Stimulated activated CD4-positive, alpha-beta T cell treated with anti-CD3 and anti-CD28 coated beads, Interleukin-4, amount 100 ng/mL, for 1 hour (primary cell): ENCODE measurements around the gene ECSCR.
"Not testable (repeated sequence)": the region's sequence is repeated elsewhere in the genome, so short reads cannot be mapped to it uniquely, and the experiment has no call there.

Experiments
- DNase-seq: peaks from one replicate; pipeline ENCODE4 v3.0.0-alpha.2; 2020

The ECSCR gene

DNA sequence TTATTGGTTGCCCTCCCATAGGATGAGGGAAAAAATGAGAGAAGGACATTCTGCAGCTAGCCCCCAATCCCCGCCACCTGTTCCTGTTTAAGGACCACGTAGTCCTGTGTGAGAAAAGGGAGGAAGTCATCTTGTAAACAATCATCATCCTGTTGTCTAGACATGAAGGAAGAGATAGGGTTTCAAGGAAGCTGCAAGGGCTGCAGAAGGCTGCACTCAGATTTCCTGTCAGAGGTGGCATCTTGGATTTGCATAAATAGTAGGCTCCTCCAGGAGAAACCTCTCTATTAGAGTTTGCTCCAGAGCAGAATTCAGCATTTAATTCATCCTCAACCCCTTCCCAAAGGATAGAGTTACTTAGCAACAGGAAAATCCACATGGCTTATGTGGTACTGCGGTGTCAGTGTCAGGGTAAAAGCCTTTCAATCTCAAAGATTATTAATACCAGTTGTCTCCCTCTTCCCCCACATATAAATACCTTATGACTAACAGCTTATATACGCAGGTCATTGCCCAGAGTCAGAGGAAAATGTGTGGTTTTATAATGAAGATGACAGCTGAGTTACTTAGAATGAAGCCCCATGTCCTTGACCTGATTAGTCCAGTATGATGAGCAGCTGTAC lies 18.6 kb downstream of the ECSCR start:
- no peak for DNase-seq

DNA sequence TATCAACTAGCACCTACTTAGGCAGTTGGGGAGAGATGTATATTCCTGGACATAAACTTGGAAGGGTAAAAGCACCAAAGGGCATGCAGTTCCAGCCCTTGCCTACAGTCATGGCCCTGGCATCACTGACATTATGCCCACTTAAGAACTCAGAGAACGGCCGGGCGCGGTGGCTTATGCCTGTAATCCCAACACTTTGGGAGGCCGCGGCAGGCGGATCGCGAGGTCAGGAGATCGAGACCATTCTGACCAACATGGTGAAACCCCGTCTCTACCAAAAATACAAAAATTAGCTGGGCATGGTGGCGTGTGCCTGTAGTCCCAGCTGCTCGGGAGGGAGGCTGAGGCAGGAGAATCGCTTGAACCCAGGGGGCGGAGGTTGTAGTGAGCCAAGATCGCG lies 22.1 kb downstream of the ECSCR start:
- not testable (repeated sequence) for DNase-seq

DNA sequence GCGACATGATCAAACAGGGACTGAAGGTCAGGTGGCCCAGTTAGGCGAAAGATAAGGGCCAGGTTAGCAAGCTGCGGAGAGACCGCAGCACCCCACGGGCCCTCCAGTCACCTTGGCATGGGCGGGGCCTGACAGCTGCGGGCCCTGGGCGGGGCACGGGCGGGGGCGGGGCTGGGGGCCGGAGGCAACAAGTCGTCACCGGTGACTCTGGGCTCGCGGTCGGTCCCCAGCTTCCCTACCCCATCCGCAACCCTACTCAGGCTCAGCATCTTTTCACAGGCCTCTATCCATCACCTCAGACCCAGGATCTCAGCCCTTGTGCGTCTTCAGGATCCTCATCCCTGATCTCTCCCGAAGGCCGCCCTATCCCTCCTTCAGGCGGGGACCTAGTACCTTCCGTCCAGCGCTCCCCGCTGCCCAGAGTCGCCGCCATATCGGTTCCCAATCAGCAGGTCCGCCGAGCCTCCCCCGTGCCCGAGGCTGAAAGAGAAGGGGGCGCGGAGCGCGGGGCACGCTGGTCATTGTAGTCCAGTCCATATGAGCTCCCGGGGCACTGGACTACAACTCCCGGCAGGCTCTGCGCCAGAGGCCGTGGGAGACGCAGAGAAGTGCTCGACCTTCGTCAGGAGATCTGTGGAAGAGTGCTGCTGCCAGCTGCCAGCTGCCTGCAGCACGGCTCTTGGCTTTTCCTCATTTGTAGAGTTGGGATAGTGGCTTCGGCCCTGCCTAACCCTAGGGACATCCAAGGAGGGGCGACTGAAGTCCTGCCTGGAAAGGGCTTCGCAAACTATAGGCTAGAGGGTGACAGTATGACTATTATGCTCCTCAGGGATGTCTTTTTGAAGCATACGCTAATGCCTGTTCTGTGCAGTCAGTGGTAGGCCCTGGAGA lies 23.3 kb downstream of the ECSCR start, which contains the start of gene DNAJC18:
DNAJC18 (minus strand) TSS at position 513 of the 891 bp plus-strand sequence; CDS start at position 433, 80 bp downstream.
- peak; percentile 94 for DNase-seq

DNA sequence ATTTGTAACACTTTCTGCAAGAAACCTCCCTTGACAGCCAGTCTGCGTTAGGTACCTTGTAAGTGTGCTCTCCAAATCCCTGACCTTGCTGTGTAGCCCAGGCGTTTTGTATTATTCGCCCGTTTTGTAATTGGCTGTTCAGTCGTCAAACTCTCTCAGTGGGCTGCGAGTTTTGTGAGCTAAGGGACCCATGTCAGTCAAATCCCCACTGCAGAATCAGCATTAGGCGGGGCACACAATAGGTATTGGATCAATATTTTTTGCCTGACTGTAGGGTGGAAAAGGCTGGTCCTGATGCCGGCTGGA lies 23.9 kb downstream of the ECSCR start:
- no peak for DNase-seq

DNA sequence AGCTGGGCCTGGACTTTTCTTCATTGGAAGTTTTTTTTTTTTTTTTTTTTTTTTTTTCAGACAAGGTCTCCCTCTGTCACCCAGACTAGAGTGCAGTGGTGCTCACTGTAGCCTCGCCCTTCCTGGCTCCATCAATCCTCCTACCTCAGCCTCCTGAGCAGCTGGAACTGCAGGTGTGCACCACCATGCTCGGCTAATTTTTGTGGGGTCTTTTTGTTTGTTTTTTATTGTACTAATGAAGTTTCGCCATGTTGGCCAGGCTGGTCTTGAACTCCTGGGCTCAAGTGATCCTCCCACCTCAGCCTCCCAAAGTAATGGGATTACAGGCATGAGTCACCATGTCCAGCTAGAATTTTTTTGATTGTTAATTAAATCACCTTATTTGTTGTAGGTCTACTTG lies 26.9 kb downstream of the ECSCR start:
- DNase-seq, result no peak

DNA sequence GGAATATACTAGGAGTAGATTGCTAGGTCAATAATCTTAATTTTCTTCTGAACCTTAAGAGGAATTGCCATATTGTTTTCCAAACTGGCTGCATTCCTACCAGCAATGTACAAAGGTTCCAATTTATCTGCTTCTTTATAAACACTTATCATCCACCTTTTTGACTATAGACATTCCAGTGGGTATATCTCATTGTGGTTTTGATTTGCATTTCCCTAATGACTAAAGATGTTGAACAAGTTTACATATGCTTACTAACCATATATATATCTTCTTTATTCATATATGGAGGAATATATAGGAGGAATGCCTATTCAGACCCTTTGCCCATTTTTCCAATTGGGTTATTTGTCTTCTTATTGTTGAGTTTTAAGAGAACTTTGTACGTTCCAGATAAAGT lies 30.8 kb downstream of the ECSCR start:
- DNase-seq, result no peak

DNA sequence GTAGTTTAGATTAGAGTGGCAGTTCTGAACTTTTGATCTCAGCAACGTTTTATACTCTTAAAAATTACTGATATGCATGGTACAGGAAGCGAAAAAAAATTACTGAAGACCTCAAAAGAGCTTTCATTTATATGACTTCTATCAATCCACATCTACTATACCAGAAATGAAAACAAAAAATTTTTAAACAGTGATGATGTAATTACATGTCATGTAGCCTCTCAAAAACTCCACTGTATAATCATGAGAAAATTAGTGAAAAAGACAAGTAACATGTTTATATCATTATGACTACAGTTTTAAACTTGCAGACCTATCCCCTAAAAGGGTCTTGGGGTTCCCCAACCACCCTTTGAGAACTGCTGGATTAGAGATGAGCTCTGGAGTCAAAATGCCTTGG lies 32.5 kb downstream of the ECSCR start:
- DNase-seq, result no peak

DNA sequence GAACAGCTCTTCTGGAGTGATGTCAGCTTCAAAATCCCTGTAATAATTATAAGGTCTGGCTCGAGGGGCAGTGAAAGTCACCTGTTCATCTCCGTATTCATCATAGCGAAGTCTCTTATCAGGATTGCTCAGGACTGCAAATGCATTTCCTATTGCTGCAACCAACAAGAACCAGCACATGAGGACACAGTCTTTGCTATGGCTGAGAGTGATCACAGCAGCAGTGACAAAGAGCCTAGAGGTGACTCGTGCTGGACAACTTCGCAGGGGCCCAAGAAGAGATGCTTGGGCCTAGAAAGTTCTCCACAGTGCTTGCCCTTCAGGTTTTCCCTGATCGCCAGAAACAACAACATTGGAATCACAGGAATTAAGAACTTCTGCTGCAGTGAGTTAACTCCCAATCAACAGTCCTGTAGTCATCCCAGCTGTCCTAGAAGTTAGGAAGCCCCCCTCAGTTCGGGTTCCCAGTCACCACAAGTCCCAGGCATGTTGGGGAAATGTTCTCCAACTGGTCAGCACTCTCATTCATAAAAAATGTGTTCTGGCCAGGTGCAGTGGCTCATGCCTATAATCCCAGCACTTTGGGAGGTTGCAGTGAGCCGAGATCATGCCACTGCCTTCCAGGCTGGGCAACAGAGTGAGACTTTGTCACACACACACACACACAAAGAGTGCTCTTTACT lies 36.2 kb downstream of the ECSCR start:
- DNase-seq, result no peak

DNA sequence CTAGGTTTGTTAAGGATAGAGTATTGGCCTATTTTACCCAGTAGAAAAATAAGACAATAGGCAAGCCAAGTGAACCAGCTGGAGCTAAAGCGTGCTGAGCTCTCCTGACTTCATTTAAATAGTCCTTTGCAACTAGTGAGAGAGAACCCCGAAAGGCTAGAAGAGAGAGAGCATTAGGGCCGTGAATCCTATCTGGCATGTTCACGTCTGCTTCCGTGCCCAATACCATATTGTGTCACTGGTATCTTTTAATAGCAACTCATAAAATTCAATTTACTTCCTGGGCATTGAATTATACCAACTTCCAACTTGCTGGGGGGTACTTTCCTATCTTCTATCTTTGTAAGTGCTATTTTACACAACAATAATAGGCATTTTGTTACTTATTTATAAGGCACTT lies 37.0 kb downstream of the ECSCR start:
- DNase-seq, result no peak

DNA sequence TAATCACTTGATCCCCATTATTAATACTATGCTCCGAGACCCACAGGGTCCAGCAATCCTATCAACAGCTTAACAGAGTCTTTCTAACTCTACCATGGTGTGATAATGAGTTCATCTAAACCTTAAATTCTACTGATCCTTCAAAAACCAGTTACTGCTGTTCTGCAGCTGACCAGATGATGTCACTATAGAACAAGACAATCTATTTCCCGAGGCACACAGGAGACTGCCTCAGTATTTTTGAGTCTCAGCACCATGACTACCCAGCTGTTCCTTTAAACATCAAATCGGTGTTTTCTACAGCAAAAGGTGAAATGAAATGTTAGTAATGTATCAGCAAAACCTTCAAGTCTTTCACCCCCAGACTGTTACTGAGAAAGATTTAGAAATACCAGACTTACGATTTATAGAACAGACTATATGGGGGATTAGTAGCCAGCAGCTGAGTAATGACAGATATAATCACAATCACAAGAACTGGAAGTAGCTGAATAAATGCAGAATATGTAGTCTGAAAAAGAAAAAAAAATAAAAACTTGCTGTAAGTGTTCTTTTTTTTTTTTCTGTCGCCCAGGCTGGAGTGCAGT lies 40.1 kb downstream of the ECSCR start:
- DNase-seq, result no peak

DNA sequence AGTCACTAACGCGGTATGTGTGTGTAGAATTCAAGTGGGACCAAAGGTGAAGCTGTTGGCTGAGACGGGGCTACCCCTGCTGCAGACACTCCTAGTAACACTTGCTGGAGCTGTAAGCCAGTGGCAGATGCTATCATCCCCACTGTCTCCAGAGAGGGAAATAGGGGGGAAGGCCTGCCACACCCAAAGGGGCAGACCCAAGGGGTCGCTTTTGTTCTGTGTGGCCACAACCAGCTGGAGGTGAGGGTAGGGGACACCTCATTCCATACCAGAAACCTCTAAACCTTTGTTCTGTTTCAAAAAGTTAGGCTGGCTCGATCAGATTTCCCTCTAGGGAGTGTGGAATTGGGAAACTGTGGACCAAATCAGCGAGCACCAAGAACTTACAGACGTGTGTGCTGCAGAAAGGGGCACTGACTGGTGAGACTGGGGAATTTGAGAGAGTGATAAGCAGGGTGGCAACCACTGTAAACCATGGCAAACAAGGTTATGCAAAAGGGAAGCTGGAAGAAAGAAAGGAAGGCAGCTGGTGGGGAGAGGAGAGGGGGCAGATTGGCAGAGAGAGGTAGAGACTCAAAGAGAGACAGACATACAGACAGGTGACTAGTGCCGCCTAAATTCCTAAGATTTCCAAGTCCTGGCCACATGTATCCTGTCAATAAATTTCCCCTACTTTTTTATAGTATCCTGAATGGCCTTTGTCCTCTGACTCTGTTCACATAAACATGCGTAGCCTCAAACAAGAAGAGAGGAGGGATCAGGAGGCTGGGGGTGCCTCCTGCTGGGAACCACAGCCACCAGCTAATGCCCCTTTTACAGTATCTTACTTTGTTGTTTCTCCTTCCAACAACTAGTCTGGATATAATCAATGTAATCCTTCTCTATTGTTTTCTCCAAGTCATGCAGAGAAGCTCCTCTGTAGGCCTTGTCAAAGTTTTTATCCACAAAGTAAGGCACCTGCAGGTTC lies 43.0 kb downstream of the ECSCR start:
- no peak for DNase-seq

DNA sequence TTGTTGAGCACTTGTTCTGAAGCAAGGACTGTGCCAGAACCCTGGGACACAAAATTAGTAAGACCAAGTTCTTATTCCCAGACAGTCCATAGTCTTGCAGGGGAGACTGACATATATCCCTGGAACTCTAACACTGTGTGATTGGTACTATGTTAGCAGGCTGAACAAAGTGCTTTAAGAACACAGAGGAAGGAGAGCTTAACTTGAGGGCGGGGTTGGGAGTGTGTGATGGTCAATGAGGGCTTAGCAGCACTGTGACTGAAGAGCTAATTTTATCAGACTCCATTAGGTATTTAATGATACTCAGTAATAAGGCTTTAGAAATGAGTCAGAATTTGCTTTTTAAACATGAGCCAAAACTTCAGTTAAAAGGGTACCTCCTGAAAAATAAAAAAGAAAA lies 43.8 kb downstream of the ECSCR start:
- DNase-seq, result no peak

DNA sequence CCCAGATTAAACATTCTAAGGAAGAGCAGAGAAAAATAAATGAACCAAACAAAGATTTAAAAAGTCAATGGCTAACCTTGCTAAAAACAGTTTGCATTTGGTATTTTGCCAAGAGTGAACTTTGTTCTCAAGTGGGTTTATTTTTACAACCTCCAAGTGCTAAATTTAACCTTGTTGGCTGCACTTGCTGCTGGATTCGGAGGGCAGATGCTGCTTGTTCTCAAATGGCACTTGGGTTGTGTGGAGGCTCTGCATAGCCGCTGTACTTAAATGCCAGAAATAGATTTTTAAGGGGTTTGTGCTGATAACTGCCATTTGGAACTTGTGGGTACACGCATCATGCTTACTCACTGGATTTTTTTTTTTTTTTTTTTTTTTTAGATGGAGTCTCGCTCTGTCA lies 45.3 kb downstream of the ECSCR start:
- DNase-seq, result no peak

DNA sequence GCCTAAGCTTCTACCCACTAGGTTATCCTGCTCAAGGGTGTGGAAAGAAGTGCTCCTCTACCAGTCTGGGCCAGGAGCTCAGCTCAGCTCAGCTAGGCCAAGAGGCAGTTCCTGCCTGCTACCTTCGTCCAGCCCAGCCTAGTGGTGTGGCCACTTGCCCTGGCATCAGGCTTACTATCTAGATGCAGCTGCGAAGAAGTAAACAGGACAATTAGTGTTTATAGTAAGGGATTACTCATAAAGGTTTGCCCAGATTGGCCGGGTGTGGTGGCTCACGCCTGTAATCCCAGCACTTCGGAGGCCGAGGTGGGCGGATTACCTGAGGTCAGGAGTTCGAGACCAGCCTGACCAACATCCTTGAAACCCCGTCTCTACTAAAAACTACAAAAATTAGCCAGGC lies 45.9 kb downstream of the ECSCR start:
- DNase-seq, result no peak

DNA sequence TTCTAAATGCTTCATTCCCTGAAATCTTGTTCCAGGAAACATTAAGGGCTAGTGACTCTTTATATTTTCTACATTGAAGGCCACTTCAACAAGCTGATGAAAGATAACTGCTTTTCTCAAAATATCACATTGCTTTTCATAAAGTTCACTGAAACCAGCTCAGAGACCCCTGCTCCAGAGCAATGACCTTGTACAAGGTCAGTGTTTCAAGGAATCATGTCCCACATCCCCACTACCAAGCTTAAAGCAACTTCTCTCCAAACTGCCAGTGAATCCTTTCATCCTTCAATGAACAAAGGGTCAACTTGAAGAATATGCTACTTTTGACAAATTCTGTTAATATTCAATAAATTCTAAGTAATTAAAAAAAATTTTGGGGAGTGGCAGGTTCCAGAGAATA lies 46.7 kb downstream of the ECSCR start:
- DNase-seq, result no peak

DNA sequence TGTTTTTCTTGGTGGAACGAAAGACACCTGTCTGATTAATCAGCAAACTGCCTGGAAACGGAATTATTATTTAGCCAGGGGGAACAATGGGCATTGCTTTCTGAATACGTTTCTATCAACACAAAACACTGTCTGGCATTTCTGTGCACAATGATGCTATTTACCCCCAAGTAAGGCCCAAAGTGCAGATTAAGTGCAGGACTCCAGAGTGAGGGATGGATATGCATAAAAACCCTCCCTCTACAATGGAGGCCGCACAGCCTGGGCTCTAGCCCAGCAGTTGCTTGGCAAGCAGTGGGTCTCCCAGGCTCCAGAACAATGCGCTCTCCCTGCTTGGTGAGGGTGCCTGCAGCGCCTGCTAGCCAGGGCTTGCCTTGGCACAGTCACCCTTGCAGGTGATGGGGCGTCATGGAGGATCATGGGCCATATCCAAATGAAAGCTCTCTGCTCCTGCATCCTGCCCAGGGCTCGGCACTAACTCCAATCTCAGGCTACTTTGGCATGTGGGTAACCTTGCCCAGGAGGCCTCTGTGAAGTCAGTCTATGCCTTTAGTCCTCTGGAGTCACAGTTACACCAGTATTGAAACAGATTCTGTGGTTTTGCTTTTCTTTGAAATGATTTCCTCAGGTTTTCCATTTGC lies 47.2 kb downstream of the ECSCR start:
- no peak for DNase-seq

DNA sequence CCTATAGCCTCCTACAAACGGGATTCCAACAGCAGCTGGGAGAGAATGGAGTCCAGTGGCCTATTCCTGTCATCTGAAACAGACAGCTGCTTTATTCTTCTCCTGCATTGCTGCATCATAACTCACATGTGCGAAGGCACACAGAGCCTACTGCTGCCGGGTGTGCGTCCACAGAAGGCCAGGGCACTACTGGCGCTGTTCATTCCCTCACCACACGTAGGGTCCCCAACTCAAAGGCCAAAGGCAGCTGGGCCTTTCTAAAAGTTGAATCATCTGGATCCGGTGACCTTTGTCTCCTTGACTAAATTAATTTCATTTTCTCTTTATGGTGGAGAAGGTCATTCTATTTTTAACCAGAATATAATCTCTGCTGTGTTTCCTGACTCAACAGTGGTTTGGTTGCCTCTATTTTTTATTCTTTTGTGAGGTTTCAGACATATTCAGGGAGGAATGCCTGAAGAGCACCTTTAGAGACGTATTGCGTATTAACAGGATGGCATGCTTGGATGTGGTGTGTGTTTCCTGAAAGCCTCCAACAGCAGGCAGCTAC lies 47.9 kb downstream of the ECSCR start:
- no peak for DNase-seq

DNA sequence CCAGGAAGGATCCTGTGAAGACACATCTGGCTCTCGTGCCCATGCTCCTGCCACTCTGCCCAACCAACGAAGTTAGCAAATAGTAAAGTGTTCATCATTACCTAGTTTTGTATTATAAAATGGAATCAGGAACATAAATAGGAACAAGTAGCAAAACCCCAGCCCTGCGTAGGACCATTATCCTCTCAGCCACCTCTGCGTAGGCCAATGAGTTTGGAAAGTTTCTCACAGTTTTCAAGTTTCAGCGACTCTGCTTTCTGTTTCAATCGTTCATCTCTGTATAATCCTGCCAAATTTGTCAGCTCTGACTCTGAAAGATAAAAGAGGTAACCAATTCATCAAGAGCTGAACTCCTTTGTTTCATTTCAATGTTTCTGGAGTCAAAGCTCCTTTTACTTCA lies 48.6 kb downstream of the ECSCR start:
- no peak for DNase-seq

DNA sequence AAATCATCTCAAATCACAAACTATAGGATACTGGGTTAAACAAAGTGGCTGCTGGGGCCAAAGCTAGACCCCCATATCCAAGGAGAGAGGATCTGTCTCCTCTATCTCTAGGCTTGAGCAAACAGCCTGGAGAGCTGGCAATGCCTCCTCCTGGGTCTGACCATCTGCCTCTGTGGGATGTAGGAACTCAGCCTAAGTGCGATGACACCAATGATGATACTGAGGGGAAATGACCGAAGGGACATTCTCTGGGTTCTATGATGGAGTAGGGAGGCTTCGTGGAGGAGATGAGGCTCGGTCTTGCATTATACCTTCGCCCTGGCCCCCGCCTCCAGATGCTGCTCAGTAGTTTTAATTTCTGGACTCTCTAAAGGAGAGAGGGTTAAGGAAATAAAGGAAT lies 49.4 kb downstream of the ECSCR start:
- DNase-seq, result no peak

DNA sequence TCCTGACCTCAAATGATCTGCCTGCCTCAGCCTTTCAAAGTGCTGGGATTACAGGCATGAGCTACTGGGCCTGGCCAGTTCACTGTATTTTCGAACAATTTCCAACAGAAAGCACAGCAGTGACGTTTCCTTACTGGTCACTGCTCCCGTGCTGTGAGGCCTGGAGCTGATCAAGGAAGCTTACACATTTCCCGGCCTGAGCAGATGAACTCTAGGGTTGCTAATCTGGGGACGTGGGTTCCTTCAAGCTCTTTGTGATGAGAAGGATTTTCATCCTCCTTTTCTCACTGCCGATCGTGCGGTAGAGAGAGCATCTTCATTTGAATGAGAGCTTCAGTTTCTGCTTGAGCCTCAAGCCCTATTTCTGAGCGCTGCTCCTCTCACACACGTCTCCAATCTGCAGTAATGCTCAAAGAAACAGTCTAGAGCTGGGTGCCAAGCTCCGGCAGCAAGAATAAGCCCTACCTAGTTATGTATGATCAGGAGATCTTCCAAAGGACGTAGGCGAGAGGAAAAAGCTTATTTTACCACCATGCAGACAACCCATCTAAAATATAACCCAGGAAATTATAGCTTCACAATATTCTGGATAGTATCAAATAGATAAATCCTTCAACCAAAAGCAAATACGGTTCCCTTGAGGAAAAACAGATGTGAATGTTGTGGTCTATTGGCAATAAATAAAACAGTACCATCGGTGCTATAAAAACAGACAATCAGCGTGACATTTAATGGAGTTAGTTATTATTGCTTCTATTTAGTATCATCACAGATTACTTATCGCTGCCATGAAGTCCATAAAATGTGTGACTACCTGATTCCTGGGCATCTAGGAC lies 51.3 kb downstream of the ECSCR start:
- DNase-seq, result no peak
